Measurements from ENCODE around the gene WASF3. TPM values are rescaled to one million over a fixed set of nuclear protein-coding genes. Genes with fewer than 3 reads are reported as not detected.

Gene WASF3
- total RNA-seq, 1 experiment from 2014 or later: 0.31 TPM

DNA sequence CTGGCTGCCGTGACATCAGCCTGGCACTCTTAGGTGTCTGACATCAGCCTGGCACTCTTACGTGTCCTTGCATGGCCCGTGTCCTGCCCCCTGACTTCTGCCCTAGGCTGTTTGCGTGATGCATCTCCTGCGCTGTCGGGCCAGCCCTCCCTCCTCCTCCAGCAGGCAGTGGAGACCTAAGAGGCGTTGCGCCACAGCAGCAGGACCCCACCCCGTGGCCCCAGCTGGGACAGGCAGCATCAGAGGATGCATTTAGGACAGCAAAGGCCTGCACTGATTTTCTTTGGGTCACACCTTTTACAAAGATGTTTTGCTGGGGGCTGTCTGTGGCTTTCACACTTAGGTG is 137.8 kb downstream of the WASF3 start:
- Histone ChIP-seq H3K4me2 (no peak overlapping the region), H3F3A (ENCODE audit: insufficient read depth, low read depth) (no peaks in the 10 kb centered on the region), H3K4me1 (replicated peaks; ENCODE audit: insufficient read depth) (no peaks in the 10 kb centered on the region), H3K36me3 (ENCODE audit: low read depth) (no peaks in the 10 kb centered on the region), H2AFZ (no peak overlapping the region), H3K27ac (no peak overlapping the region), H3K4me3 (no peak overlapping the region), H3K9me2 (ENCODE audit: insufficient read depth) (no peaks in the 10 kb centered on the region), H3K9me3 (ENCODE audit: insufficient read depth, low read depth) (no peaks in the 10 kb centered on the region), H3K27me3 (ENCODE audit: insufficient read depth, low read depth) (no peaks in the 10 kb centered on the region), H3K79me2 (ENCODE audit: low read depth) (no peaks in the 10 kb centered on the region), H4K20me1 (ENCODE audit: insufficient read depth) (no peaks in the 10 kb centered on the region)
- ChIA-PET POLR2A (ENCODE audit: unreplicated experiment) (no interaction called here), CTCF (no interaction called here)
- TF ChIP-seq EZH2 (IDR thresholded peaks at IDR 0.05; ENCODE audit: low read depth): no peak
- TF ChIP-seq, protein P1, sequence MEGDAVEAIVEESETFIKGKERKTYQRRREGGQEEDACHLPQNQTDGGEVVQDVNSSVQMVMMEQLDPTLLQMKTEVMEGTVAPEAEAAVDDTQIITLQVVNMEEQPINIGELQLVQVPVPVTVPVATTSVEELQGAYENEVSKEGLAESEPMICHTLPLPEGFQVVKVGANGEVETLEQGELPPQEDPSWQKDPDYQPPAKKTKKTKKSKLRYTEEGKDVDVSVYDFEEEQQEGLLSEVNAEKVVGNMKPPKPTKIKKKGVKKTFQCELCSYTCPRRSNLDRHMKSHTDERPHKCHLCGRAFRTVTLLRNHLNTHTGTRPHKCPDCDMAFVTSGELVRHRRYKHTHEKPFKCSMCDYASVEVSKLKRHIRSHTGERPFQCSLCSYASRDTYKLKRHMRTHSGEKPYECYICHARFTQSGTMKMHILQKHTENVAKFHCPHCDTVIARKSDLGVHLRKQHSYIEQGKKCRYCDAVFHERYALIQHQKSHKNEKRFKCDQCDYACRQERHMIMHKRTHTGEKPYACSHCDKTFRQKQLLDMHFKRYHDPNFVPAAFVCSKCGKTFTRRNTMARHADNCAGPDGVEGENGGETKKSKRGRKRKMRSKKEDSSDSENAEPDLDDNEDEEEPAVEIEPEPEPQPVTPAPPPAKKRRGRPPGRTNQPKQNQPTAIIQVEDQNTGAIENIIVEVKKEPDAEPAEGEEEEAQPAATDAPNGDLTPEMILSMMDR (conservative IDR thresholded peaks at IDR 0.05): no peak
- no peak for DNase-seq
- intact Hi-C loops (cut with micrococcal nuclease; ENCODE audit: unreplicated experiment): loop anchor here (5.0 kb wide), 1 partner anchor 198 kb away; no protein-coding TSS in a partner anchor
- BruUV-seq (replicated peaks): no TSS peak

DNA sequence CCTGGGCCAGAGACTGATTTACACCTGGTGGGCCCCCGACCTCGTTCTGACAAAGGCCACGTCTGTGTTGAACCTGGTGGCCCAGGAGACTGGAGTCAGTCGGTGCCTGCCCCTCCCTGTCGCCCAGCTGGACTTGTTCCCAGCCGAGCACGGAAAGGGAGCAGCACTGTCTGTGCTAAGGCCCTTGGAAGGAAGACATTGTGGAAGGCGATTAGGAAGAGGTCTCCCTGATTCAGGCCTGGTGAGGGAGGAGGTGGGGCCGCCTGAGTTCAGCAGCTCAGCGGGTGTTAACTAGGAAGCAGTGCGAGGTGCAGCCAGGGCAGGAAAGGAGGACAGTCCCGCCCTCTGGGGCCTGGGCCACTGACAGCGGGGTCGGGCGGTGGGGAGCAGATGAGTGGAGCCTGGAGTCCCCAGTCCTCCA is 138.4 kb downstream of the WASF3 start:
- H3K9me2 ChIP-seq (ENCODE audit: insufficient read depth): no peaks in the 10 kb centered on the region
- CTCF ChIA-PET: interaction anchor here (0.6 kb wide), 1 partner anchor 578 kb away, joined by 6 read pairs; no protein-coding TSS in a partner anchor
- no peaks in the 10 kb centered on the region for H3K36me3 ChIP-seq (ENCODE audit: low read depth)
- no peak overlapping the region for H3K4me2 ChIP-seq
- H3K4me3 ChIP-seq: no peak overlapping the region
- POLR2A ChIA-PET (ENCODE audit: unreplicated experiment): no interaction called here
- no peaks in the 10 kb centered on the region for H3K79me2 ChIP-seq (ENCODE audit: low read depth)
- no peak overlapping the region for H3K27ac ChIP-seq
- H3F3A ChIP-seq (ENCODE audit: insufficient read depth, low read depth): no peaks in the 10 kb centered on the region
- no peak overlapping the region for H2AFZ ChIP-seq
- no peaks in the 10 kb centered on the region for H3K27me3 ChIP-seq (ENCODE audit: insufficient read depth, low read depth)
- H4K20me1 ChIP-seq (ENCODE audit: insufficient read depth): no peaks in the 10 kb centered on the region
- TF ChIP-seq EZH2 (IDR thresholded peaks at IDR 0.05; ENCODE audit: low read depth): no peak
- TF ChIP-seq, protein P1 (conservative IDR thresholded peaks at IDR 0.05): no peak
- no peak for DNase-seq
- no peaks in the 10 kb centered on the region for H3K4me1 ChIP-seq (replicated peaks; ENCODE audit: insufficient read depth)
- no TSS peak for BruUV-seq (replicated peaks)
- intact Hi-C loops (cut with micrococcal nuclease; ENCODE audit: unreplicated experiment): loop anchor here (5.0 kb wide), 1 partner anchor 199 kb away; no protein-coding TSS in a partner anchor
- no peaks in the 10 kb centered on the region for H3K9me3 ChIP-seq (ENCODE audit: insufficient read depth, low read depth)

DNA sequence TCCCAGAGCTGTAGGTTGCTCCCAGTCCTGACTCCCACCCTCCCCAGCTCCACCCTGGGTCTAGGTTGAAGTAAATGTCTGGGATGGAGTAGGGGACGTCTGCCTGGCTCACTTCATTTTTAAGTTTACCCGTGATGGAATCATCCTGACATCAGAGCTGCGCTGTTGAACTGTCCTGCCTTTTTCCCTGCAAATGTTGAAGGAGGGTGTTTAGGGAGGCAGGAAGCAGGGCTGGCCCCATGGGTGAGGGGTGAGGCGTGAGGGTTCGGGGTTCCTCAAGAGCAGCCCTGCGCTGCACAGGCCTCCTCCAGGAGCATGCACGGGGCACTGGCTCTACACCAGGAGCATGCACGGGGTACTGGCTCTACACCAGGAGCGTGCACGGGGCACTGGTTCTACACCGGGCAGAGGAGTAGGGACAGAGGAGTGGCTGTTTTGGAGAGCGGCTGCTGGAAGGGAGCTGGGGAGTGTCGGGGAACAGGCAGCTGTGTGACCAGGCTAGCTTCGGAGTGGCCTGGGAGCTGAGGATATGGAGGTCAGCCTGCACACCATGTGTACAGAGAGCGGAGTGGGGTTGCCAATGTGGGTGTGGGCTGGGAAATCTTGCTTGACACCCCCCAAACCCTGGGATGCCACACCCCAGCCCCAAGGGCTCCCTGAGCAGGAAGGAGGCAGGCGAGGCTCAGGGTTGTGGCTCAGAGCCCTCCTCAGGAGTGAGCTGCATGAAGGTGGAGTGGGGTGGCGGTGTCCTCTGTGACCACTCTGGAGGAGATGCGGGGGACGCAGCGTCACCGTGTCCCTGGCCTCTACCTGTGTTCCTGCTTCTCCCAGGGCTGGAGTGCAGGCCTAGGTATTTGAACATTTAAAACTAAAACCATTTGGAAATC is 139.8 kb downstream of the WASF3 start:
- no peaks in the 10 kb centered on the region for H3K4me1 ChIP-seq (replicated peaks; ENCODE audit: insufficient read depth)
- H3K79me2 ChIP-seq (ENCODE audit: low read depth): no peaks in the 10 kb centered on the region
- H3K27me3 ChIP-seq (ENCODE audit: insufficient read depth, low read depth): peaks cover 3% of the 10 kb centered on the region
- TF ChIP-seq, protein P1 (conservative IDR thresholded peaks at IDR 0.05): no peak
- TF ChIP-seq EZH2 (IDR thresholded peaks at IDR 0.05; ENCODE audit: low read depth): no peak
- H3K4me3 ChIP-seq: no peak overlapping the region
- DNase-seq: no peak
- no peaks in the 10 kb centered on the region for H4K20me1 ChIP-seq (ENCODE audit: insufficient read depth)
- BruUV-seq (replicated peaks): no TSS peak
- ChIA-PET POLR2A (ENCODE audit: unreplicated experiment) (no interaction called here), CTCF (no interaction called here)
- H3K9me2 ChIP-seq (ENCODE audit: insufficient read depth): no peaks in the 10 kb centered on the region
- intact Hi-C loops (cut with micrococcal nuclease; ENCODE audit: unreplicated experiment): loop anchor here (5.0 kb wide), 1 partner anchor 200 kb away; no protein-coding TSS in a partner anchor
- no peak overlapping the region for H3K27ac ChIP-seq
- no peak overlapping the region for H3K4me2 ChIP-seq
- H3K36me3 ChIP-seq (ENCODE audit: low read depth): no peaks in the 10 kb centered on the region
- no peaks in the 10 kb centered on the region for H3F3A ChIP-seq (ENCODE audit: insufficient read depth, low read depth)
- no peak overlapping the region for H2AFZ ChIP-seq
- H3K9me3 ChIP-seq (ENCODE audit: insufficient read depth, low read depth): no peaks in the 10 kb centered on the region
